Measurements from ENCODE around the gene LRPAP1. TPM values are rescaled to one million over a fixed set of nuclear protein-coding genes. Genes with fewer than 3 reads are reported as not detected.

LRPAP1 gene
- total RNA-seq, 1 experiment from 2014 or later: 109 TPM

- Histone ChIP-seq H2AFZ (ENCODE audit: low read depth, low read length, poor library complexity, severe bottlenecking) (no peak overlapping the region), H3K79me2 (ENCODE audit: insufficient read depth, low read length) (peaks cover 65% of the 10 kb centered on the region), H3K4me2 (ENCODE audit: low read length) (no peak overlapping the region), H3K27ac (ENCODE audit: low read depth, low read length) (no peak overlapping the region), H3K9ac (ENCODE audit: low read length) (no peak overlapping the region), H3K4me1 (ENCODE audit: control insufficient read depth in 1 of 2, insufficient read depth in 2 of 2, low read length in 2 of 2) (peaks cover 4 to 16% of the 10 kb centered on the region in 2 experiments; a peak in 3 of 4 replicates), H3K36me3 (ENCODE audit: control insufficient read depth in 1 of 2, insufficient read depth in 2 of 2, low read length in 2 of 2) (peaks cover 7 to 14% of the 10 kb centered on the region in 2 experiments; a peak in 3 of 4 replicates), H3K9me3 (ENCODE audit: control insufficient read depth in 1 of 2, insufficient read depth in 1 of 2, low read depth in 1 of 2, low read length in 2 of 2) (no peaks in the 10 kb centered on the region), H4K20me1 (ENCODE audit: insufficient read depth) (no peaks in the 10 kb centered on the region), H3K27me3 (ENCODE audit: insufficient read depth, low read length) (no peaks in the 10 kb centered on the region), H3K9me2 (ENCODE audit: insufficient read depth) (no peaks in the 10 kb centered on the region), H3K4me3 (replicated peaks in 1 of 2; ENCODE audit: low read depth in 1 of 2, low read length in 2 of 2) (no peak overlapping the region)
- ChIA-PET RAD21 (ENCODE audit: low non-redundant PET in 1 of 2, low total read pairs in 2 of 2, uncharacterized antibody in 2 of 2, unreplicated experiment in 2 of 2) (no interaction called here), CTCF (no interaction called here), POLR2A (no interaction called here)
- ATAC-seq (no peak), DNase-seq (ENCODE audit: low read depth, low spot score) (no peak)
- no TSS peak for BruUV-seq (replicated peaks)
- TF ChIP-seq MAX (IDR thresholded peaks at IDR 0.05) (no peak), ZFX (IDR thresholded peaks at IDR 0.05) (no peak), SP1 (IDR thresholded peaks at IDR 0.05; ENCODE audit: low read depth) (no peak), POLR2A (IDR thresholded peaks at IDR 0.05; ENCODE audit: borderline replicate concordance, extremely low read depth, insufficient read depth, insufficient read length) (no peak), JUND (IDR thresholded peaks at IDR 0.05) (no peak), ATF3 (IDR thresholded peaks at IDR 0.05) (no peak)
- intact Hi-C loops (cut with micrococcal nuclease): no loop called here
Measured at GRCh38 chr4:3530051-3530450, 2.2 kb downstream of the LRPAP1 start.

GRCh38 chr4:3529363-3529762 is 2.9 kb downstream of the LRPAP1 start:
- ChIA-PET CTCF (no interaction called here), POLR2A (no interaction called here), RAD21 (ENCODE audit: low non-redundant PET in 1 of 2, low total read pairs in 2 of 2, uncharacterized antibody in 2 of 2, unreplicated experiment in 2 of 2) (no interaction called here)
- Histone ChIP-seq H3K9me2 (ENCODE audit: insufficient read depth) (no peaks in the 10 kb centered on the region), H3K4me2 (ENCODE audit: low read length) (no peak overlapping the region), H3K4me1 (ENCODE audit: control insufficient read depth in 1 of 2, insufficient read depth in 2 of 2, low read length in 2 of 2) (peaks cover 4 to 16% of the 10 kb centered on the region in 2 experiments; a peak in 3 of 4 replicates), H3K27me3 (ENCODE audit: insufficient read depth, low read length) (no peaks in the 10 kb centered on the region), H3K9me3 (ENCODE audit: control insufficient read depth in 1 of 2, insufficient read depth in 1 of 2, low read depth in 1 of 2, low read length in 2 of 2) (no peaks in the 10 kb centered on the region), H3K36me3 (ENCODE audit: control insufficient read depth in 1 of 2, insufficient read depth in 2 of 2, low read length in 2 of 2) (peaks cover 11 to 17% of the 10 kb centered on the region in 2 experiments; a peak in 3 of 4 replicates), H3K79me2 (ENCODE audit: insufficient read depth, low read length) (peaks cover 72% of the 10 kb centered on the region), H3K27ac (ENCODE audit: low read depth, low read length) (no peak overlapping the region), H3K4me3 (replicated peaks in 1 of 2; ENCODE audit: low read depth in 1 of 2, low read length in 2 of 2) (no peak overlapping the region), H4K20me1 (ENCODE audit: insufficient read depth) (no peaks in the 10 kb centered on the region), H2AFZ (ENCODE audit: low read depth, low read length, poor library complexity, severe bottlenecking) (no peak overlapping the region), H3K9ac (ENCODE audit: low read length) (no peak overlapping the region)
- no TSS peak for BruUV-seq (replicated peaks)
- intact Hi-C loops (cut with micrococcal nuclease): no loop called here
- DNase-seq (ENCODE audit: low read depth, low spot score) (no peak), ATAC-seq (no peak)
- no peak for TF ChIP-seq EZH2 (IDR thresholded peaks at IDR 0.05)
- TF ChIP-seq TCF7L2 (IDR thresholded peaks at IDR 0.05; ENCODE audit: borderline replicate concordance, extremely low read depth, insufficient read depth, insufficient read length): no peak
- no peak for TF ChIP-seq ATF3 (IDR thresholded peaks at IDR 0.05)
- no peak for TF ChIP-seq SRF (IDR thresholded peaks at IDR 0.05; ENCODE audit: low read depth)
- TF ChIP-seq ZBTB33 (IDR thresholded peaks at IDR 0.05; ENCODE audit: extremely low read depth, insufficient replicate concordance, low read length): no peak
- no peak for TF ChIP-seq SP1 (IDR thresholded peaks at IDR 0.05; ENCODE audit: low read depth)
- TF ChIP-seq EGR1 (IDR thresholded peaks at IDR 0.05; ENCODE audit: low read depth): no peak
- TF ChIP-seq SIN3A (IDR thresholded peaks at IDR 0.05; ENCODE audit: low read depth): no peak
- no peak for TF ChIP-seq CEBPB (IDR thresholded peaks at IDR 0.05; ENCODE audit: low read depth)
- no peak for TF ChIP-seq POLR2A (IDR thresholded peaks at IDR 0.05; ENCODE audit: borderline replicate concordance, extremely low read depth, insufficient read depth, insufficient read length)
- TF ChIP-seq ZFX (IDR thresholded peaks at IDR 0.05): no peak
- no peak for TF ChIP-seq JUND (IDR thresholded peaks at IDR 0.05)
- TF ChIP-seq REST (IDR thresholded peaks at IDR 0.05; ENCODE audit: low read depth): no peak
- TF ChIP-seq CBX3 (IDR thresholded peaks at IDR 0.05; ENCODE audit: low read depth): no peak
- no peak for TF ChIP-seq POLR2AphosphoS5 (IDR thresholded peaks at IDR 0.05; ENCODE audit: low read depth, low read length)

All from HCT116 (cell line).